Upper lobe of right lung (tissue), 1 donor: ENCODE results near the gene NMT1. TPM values are rescaled to one million over a fixed set of nuclear protein-coding genes. Genes with fewer than 3 reads are reported as not detected.
A peak's percentile ranks its signal among the peaks of the same experiment; 100 is the strongest.

Experiments
- ATAC-seq: fragments of 200-7000 bp; cut with Tn5 transposase; one replicate; pipeline ENCODE4 v1.9.1; 2020; ENCODE audit warnings: mild to moderate bottlenecking, moderate library complexity
- DNase-seq: peaks from one replicate; pipeline ENCODE4 v3.0.0-alpha.2; 2020
- H3K27ac ChIP-seq: fragments of 200-600 bp; one replicate; pipeline ENCODE4 v1.8.0; 2022
- H3K27me3 ChIP-seq: fragments of 200-600 bp; one replicate; pipeline ENCODE4 v1.8.0; 2022; ENCODE audit warnings: mild to moderate bottlenecking
- H3K36me3 ChIP-seq: fragments of 200-600 bp; one replicate; pipeline ENCODE4 v1.8.0; 2022
- H3K4me1 ChIP-seq: fragments of 200-600 bp; one replicate; pipeline ENCODE4 v1.8.0; 2022
- H3K4me3 ChIP-seq: fragments of 200-600 bp; one replicate; pipeline ENCODE4 v1.8.0; 2022; ENCODE audit warnings: mild to moderate bottlenecking
- H3K9me3 ChIP-seq: fragments of 200-600 bp; one replicate; pipeline ENCODE4 v1.8.0; 2022
- intact Hi-C: fragments of 100-400 bp; cut with DNase I; formaldehyde crosslinking; loops from one replicate; pipeline ENCODE4 v1.11.0; 2022
- total RNA-seq: library from RNA; stranded (reverse); fragmentation: NEBNext Ultra II Directional; extraction: Animal tissue kit (Norgen Biotek cat#: 25700); gene quantifications from one replicate; pipeline ENCODE4 v1.2.1, GENCODE V29; 2021
- TF ChIP-seq, protein P1 (sequence below): fragments of 200-600 bp; IDR thresholded peaks from one replicate; pipeline ENCODE4 v1.8.0; 2022; ENCODE audit warnings: antibody characterized with exemption
- donor health status: DM: no; HTN: yes; CAD: no; lungs with severe emphysema.

The NMT1 gene
- total RNA-seq, 1 donor from 2014 or later = 107 TPM

DNA sequence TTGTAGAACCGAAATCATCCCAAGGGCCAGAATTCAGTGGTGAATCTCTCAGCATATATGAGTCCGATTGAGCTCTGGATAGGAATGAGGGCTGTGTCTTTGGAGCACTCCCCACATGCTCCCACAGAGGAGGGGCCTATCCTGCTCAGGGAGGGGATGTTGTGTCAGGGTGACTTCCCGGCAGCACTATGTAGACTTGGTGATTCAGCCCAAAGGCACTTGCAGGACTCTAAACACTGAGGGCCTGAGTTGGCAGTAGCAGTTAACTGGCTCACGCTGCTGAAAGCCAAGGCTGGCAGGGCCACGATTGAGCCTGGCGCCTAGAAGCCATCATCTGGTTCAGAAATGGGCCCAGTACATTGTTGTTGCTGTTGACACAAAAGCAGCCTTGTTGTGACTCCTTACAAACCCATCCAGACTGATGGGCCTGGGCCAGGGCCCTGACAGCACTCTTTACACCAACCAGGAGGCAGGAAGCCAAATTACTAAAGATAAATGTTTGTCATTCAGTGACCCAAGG is 31.9 kb downstream of the NMT1 start:
- ATAC-seq = peak; percentile 96
- Histone ChIP-seq H3K4me3 (no peak overlapping the region), H3K27ac (peak overlapping the region; percentile 85), H3K9me3 (no peaks in the 10 kb centered on the region), H3K4me1 (peaks cover 24% of the 10 kb centered on the region), H3K36me3 (peaks cover 86% of the 10 kb centered on the region), H3K27me3 (no peaks in the 10 kb centered on the region)
- intact Hi-C loops = no loop called here
- peak; percentile 82 for DNase-seq
- TF ChIP-seq, protein P1, sequence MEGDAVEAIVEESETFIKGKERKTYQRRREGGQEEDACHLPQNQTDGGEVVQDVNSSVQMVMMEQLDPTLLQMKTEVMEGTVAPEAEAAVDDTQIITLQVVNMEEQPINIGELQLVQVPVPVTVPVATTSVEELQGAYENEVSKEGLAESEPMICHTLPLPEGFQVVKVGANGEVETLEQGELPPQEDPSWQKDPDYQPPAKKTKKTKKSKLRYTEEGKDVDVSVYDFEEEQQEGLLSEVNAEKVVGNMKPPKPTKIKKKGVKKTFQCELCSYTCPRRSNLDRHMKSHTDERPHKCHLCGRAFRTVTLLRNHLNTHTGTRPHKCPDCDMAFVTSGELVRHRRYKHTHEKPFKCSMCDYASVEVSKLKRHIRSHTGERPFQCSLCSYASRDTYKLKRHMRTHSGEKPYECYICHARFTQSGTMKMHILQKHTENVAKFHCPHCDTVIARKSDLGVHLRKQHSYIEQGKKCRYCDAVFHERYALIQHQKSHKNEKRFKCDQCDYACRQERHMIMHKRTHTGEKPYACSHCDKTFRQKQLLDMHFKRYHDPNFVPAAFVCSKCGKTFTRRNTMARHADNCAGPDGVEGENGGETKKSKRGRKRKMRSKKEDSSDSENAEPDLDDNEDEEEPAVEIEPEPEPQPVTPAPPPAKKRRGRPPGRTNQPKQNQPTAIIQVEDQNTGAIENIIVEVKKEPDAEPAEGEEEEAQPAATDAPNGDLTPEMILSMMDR = no peak

DNA sequence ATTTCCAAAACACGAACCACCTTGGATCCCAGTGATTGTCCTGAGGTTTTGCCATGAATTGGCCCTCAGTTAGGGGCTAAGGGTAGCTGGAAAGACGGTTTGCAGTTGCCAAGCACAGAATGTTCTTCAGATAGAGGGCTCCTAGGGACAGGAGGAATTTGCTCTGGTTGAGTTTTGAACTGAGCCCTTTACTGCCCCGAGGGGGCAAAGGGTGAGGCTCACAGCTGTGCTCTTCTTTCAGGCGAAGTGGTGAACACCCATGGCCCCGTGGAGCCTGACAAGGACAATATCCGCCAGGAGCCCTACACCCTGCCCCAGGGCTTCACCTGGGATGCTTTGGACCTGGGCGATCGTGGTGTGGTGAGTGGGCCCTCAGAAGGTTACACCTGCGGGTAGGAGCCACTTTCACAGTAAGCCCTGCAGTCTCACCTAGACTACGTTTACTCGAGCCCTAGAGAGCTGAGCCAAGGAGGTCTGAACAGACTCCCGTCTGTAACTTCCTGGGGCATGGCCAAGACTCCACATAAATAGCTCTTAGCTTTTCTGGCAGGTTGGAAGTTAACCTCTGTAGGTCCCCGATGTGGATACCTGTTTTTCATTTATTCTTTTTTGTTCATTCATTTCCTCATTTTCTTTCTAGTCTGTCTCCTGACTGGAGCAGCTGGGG is 32.5 kb downstream of the NMT1 start:
- no peak overlapping the region for H3K4me3 ChIP-seq
- H3K4me1 ChIP-seq = peaks cover 27% of the 10 kb centered on the region
- H3K27me3 ChIP-seq = no peaks in the 10 kb centered on the region
- no peaks in the 10 kb centered on the region for H3K9me3 ChIP-seq
- TF ChIP-seq, protein P1 = no peak
- intact Hi-C loops = no loop called here
- peak overlapping the region; percentile 85 for H3K27ac ChIP-seq
- peak; percentile 23 for ATAC-seq
- H3K36me3 ChIP-seq = peaks cover 86% of the 10 kb centered on the region
- DNase-seq = no peak

DNA sequence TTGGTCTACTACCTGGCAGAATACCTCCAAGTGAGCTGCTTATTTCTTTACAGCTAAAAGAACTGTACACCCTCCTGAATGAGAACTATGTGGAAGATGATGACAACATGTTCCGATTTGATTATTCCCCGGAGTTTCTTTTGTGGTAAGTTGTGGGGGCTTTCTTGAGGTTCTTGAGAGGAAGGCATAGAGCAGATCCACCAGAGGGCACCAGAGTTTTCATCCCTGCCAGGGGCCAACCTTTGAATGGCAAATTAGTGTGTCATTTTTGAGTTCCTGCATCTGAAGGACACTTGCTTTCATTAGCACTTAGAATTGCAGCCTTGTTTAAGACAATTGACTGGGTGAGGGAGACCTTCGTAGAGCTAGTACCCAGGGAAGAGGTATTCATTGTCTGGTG is 35.0 kb downstream of the NMT1 start:
- ATAC-seq (no peak), DNase-seq (no peak)
- TF ChIP-seq, protein P1 = peak; percentile 34
- Histone ChIP-seq H3K27ac (no peak overlapping the region), H3K36me3 (peaks cover 83% of the 10 kb centered on the region), H3K4me1 (peaks cover 32% of the 10 kb centered on the region), H3K9me3 (no peaks in the 10 kb centered on the region), H3K27me3 (no peaks in the 10 kb centered on the region), H3K4me3 (no peak overlapping the region)
- intact Hi-C loops = no loop called here

DNA sequence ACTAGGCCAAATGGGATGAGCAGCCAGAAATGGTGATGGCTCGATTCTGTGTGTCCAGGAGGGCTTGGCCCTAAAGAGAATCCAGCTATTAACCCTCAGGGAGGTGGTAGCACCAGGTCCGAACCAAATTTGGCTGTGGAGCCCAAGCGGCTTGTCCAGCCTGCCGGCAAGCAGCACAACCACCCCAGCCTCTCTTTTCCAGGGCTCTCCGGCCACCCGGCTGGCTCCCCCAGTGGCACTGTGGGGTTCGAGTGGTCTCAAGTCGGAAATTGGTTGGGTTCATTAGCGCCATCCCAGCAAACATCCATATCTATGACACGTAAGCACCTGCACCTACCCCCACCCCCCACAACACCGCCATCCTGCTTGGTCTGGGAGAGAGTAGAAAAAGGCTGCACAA is 35.8 kb downstream of the NMT1 start:
- H3K4me1 ChIP-seq = peaks cover 29% of the 10 kb centered on the region
- TF ChIP-seq, protein P1 = no peak
- peaks cover 83% of the 10 kb centered on the region for H3K36me3 ChIP-seq

DNA sequence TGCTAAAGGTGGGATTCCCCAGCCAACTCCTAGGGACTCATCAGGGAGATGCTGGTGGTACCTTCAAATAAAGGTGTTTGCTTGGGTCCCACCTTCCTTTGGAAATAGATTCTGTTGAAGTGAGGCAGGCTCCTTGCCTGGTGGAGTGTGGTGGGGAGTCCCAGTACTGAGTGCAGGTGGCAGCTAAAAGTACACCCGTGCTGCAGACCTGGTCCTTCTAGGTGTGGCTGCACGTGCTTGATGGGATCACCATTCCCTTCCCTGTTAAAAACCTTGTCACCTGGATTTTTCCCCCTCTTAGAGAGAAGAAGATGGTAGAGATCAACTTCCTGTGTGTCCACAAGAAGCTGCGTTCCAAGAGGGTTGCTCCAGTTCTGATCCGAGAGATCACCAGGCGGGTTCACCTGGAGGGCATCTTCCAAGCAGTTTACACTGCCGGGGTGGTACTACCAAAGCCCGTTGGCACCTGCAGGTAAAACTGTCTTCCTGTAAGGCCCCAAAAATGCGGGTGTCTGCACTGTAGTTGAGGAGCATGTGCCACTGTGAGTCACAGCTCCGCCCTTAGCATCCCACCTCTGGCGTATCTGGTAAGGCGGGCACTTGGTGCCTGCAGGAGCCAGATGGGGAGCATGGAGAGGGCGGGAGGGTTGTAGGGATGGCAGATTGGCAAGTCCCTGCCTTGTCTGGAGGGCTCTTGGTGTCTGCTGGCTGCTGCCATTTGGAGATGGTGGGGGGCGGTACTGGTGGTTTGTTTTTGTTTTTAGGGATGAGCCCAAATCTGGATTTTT is 37.2 kb downstream of the NMT1 start:
- no peaks in the 10 kb centered on the region for H3K27me3 ChIP-seq
- no peaks in the 10 kb centered on the region for H3K9me3 ChIP-seq
- TF ChIP-seq, protein P1 = no peak
- intact Hi-C loops = no loop called here
- peaks cover 93% of the 10 kb centered on the region for H3K36me3 ChIP-seq
- H3K27ac ChIP-seq = peak overlapping the region; percentile 36
- DNase-seq (no peak), ATAC-seq (no peak)
- H3K4me1 ChIP-seq = peaks cover 17% of the 10 kb centered on the region
- H3K4me3 ChIP-seq = no peak overlapping the region

More for the DNA sequence above, 35.8 kb downstream of the NMT1 start:
- DNase-seq = no peak
- Histone ChIP-seq H3K4me3 (no peak overlapping the region), H3K27me3 (no peaks in the 10 kb centered on the region), H3K9me3 (no peaks in the 10 kb centered on the region), H3K27ac (no peak overlapping the region)
- intact Hi-C loops = no loop called here
- no peak for ATAC-seq
